Left renal cortex interstitium (tissue), 4 donors: Measurements from ENCODE around the gene REPIN1. TPM values are rescaled to one million over a fixed set of nuclear protein-coding genes. Genes with fewer than 3 reads are reported as not detected.

Experiments used
- DNase-seq, 4 donors: peaks; one replicate each; pipeline ENCODE4 v3.0.0-alpha.2; 2013; ENCODE audit warnings: low read depth in 4 of 4, low spot score in 2 of 4, missing footprints in 1 of 4
- polyA plus RNA-seq, 4 donors: library from polyadenylated mRNA; unstranded; fragments of 120-200 nt; gene quantifications; one replicate each; pipeline ENCODE4 v1.2.1, GENCODE V29; 2013; ENCODE audit not compliant: insufficient read length in 4 of 4

The REPIN1 gene
- polyA plus RNA-seq = 100 to 1,000 TPM in 3 of 4 donors, 10 to 100 TPM in 1; 81.6 to 123 (median 104) TPM

DNA sequence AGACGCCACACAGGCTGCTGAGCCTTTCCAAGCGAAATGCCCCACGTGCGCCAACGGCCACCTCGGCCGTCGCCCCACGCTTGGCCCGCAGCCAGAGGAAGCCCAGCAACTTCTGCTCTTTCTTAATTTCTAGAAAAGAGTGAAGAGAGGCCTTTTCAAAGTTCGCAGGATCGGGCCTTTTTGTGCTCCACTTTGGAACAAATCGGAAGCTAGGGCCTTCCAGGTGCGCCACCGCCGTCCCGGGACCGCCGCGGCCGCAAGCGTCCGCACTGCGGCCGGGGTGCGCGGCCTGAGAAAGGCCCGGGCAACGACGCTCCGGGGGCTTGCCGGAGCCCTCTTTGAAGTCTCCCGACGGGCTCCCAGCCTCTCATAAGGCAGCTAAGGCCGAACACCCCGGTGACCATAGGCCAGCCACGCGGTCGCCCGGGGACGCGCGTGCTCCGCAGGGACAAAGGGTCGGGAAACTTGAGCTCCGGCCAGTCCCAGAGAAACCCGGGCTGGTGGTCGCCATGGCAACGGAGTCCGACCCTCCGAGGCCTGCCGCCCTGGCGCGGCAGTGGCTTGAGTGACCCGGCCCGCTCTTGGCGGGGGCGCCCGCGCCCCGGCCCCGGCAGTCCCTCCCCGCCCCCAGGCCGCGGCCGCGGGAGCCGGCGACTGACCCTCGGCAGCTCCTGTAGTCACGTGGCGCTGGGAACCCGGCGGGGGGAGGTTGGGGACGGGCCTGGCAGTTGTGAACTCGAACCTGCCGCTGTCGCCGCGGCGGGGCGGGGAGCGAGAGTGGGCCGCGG lies at the start of gene REPIN1:
Gene REPIN1, plus strand, starts transcription at position 727 of the 788 bp plus-strand sequence. CDS start 890 bp downstream, outside the sequence.
- DNase-seq = peak in 2 of 4 donors; percentile 74 to 78

GRCh38 chr7:150321788-150322113 lies 46.9 kb upstream of the REPIN1 start:
- no peak for DNase-seq

DNA sequence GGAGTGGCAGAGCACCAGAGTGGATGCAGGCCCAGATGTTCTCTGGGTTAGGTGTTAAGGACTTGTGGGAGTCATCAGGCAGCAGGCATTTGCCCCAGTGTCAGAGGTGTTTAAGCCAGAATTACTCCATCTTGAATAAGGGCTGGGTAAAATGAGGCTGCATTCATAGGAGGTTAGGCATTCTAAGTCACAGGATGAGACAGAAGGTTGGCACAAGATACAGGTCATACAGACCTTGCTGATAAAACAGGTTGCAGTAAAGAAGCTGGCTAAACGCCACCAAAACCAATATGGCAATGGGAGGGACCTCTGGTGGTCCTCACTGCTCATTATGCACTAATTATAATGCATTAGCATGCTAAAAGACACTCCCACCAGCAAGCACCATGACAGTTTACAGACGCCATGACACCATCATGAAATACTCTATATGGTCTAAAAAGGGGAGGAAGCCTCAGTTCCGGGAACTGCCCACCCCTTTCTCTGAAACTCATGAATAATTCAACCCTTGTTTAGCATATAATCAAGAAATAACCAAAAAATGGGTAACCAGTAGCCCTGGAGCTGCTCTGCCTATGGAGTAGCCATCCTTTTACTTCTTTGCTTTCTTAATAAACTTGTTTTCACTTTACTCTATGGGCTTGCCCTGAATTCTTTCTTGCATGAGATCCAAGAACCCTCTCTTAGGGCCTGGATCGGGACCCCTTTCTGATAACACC lies 46.3 kb upstream of the REPIN1 start:
- DNase-seq = no peak

GRCh38 chr7:150322833-150323681 lies 45.6 kb upstream of the REPIN1 start, which contains the start of the genes ACTR3C and LRRC61:
TSS of gene ACTR3C (minus strand) at chr7:150323545. CDS start at chr7:150295296, 28,249 bp downstream.
TSS of gene LRRC61 (plus strand) at chr7:150323355. CDS start at chr7:150336862, 13,507 bp downstream.
- peak in 2 of 4 donors; percentile 59 to 67 for DNase-seq

GRCh38 chr7:150323682-150324372 lies 44.8 kb upstream of the REPIN1 start:
- DNase-seq = no peak

- DNase-seq = no peak
Observed at GRCh38 chr7:150324373-150324961, 44.2 kb upstream of the REPIN1 start.

DNA sequence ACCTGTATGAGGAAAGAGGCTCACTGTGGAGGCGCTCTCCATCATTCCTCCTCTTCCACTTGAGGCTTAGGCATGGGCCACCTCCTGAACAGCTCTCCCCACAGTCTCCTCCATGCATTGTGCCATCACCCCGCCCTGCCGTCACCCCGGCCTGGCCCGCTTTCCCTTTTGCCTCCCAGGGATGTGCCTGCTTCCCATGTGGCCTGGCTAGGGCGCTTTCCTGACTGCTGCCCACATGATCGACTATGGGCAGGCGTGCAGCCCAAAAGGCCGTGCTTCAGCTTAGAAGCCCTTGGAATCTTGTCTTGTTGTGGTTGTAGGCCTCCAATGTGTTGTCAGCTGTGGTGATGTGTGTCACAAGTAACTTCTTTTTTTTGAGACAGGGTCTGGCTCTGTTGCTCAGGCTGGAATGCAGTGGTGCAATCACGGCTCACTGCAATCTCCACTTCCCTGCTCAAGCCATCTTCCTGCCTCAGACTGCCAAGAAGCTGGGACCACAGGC lies 43.5 kb upstream of the REPIN1 start:
- DNase-seq = no peak

- no peak for DNase-seq
Observed at GRCh38 chr7:150325901-150326300, 42.7 kb upstream of the REPIN1 start.

- no peak for DNase-seq
Observed at GRCh38 chr7:150326657-150327268, 41.9 kb upstream of the REPIN1 start.

- no peak for DNase-seq
Observed at GRCh38 chr7:150327308-150327707, 41.3 kb upstream of the REPIN1 start.

- no peak for DNase-seq
Observed at GRCh38 chr7:150329331-150330120, 39.1 kb upstream of the REPIN1 start.

DNA sequence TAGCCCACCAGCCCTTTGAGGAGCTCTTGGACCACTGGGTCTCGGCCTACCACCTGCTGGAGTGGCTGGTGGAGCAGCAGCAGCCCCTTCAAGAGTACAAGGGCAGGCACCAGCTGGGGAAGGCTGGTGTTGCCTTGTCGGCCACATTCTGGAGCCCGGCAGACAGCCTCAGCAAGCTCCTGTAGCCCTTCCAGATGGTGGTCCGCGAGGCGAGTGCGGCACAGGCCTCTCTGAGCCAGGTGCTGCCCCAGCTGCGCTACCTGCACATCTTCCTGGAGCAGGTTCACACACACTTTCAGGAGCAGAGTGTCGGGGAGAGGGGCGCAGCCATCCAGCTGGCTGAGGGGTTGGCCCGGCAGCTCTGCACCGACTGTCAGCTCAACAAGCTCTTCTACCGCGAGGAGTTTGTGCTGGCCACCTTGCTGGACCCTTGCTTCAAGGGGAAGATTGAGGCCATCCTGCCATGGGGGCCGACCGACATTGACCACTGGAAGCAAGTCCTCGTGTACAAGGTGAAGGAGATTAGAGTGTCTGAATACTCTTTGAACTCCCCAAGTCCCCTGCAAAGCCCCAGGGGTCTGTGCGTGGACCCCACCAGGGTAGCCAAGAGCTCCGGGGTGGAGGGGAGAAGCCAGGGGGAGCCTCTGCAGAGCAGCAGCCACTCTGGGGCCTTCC lies 38.3 kb upstream of the REPIN1 start:
- no peak for DNase-seq

DNA sequence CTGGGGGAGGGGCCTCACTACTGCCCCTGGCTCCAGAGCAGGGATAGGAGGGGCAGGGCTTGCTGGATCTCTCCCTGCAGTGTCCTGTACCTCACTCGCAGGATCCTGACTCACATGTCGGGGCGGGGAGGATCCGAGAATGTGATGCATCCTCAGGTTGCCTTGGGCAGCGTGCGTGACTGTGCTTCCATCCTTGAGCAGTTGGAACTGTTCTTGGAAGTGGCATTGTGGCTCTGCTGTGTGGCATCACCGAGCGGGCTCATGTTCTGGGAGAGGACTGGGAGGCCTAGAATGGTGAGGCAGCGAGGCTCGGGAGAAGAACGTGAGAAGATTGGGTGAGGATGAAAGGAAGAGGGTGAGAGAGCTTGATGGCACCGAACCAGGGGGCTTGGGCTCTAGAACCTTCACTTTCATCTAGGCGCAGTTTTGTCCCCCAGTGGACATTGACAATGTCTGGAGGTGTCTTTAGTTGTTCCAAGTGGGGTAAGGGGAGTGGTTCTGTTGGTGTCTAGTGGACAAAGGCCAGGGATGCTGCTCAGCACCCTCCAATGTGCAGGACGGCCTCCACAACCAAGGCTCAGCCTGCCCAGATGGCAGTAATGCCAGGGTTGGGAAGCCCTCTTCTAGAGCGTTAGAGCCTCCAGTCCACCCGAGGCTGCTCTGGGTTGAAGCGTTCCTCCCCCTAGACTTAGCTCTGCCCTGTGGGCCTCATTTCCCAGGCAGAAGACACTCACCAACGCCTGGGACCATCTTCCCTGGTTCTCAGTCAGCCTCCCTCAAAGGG lies 35.6 kb upstream of the REPIN1 start:
- DNase-seq = no peak

DNA sequence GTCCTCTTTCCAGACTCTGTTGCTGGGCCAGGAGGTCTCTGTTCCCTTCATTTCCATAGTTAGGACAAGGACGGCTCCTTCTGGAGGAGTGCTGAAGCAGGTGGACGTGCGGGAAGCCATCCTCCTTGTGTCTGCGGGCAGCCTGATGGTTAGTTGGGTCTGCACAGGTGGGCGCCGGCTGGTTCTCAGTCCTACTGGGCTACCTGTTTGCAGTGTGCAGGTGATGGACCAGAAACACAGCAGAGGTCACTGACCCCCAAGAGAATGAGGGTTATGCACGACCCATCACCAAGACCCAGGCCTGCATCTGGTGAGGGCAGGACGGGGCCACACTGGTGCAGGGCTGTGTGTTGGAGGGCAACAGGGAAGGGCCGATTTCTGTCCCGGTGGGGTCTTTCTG lies 35.0 kb upstream of the REPIN1 start:
- no peak for DNase-seq

DNA sequence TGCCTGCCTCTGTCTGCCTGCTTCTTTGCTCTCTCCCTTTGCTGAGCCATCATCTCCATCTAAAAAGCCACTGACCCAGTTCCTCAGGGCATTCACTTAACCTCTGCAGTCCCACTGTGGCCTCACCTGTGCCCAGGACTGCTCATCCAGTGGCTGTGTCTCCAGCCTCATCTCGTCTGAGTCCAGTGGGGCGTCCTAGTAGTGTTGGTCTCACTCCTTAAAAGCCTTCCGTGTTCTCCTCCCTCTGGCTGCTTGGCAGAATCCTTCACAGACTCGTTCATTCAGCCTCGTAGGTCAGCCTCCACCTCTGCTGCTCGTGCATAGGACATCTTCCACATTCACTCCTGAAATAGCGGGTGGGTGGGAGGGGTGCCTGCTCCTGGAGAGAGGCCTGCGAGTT lies 34.5 kb upstream of the REPIN1 start:
- no peak for DNase-seq

DNA sequence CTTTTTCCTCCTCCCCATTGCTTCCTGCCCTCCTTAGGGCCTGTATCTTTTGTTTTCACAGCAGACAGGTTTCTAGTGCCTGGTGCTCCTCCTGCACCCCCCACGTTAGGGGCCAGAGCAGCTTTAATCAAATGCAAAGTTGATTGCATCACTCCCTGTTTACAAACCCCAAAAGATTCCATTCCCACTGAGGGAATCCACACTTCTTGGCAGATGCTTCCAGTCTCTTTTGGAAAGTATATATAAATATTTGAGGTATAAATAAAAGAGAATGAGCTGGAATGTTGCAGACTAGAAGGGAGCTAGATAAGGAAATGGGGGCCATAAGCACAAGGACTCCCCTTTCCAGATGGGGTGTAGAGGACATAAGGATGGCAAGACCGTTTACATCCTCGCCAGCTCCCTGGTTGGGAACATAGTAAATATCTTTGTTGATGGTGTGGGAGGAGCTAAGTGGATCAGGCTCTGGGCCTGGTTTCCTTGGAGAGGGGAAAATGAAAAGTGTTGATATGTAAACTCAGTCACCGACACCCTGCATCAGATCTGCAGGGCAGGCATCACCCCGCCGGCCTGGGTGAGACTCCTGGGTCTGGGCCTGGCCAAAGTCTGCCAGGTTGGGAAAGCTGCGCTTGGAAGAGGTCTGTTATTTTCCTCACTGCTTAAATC lies 33.4 kb upstream of the REPIN1 start:
- no peak for DNase-seq

DNA sequence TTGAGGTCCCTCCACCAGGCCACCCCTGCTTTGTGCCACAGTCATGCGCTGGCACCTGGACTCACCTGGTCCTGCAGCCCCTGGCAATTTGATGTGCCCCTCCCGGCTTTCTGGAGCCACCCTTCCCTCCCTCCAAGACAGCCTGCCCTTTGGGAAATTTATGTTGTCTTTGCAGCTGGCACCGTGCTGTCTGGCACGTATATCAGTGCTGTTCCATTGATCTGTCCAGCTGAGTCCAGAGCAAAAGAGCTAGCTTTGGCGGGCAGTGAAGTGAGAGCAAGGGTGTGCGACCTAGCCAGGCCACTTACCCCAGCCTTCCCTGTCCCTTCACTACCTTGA lies 32.9 kb upstream of the REPIN1 start:
- DNase-seq = no peak
